Activated naive CD8-positive, alpha-beta T cell treated with anti-CD3 and anti-CD28 coated beads for 36 hours (primary cell): ENCODE measurements around the gene KATNAL1. TPM values are rescaled to one million over a fixed set of nuclear protein-coding genes. Genes with fewer than 3 reads are reported as not detected.

Experiments used
- DNase-seq: peaks from one replicate; pipeline ENCODE4 v3.0.0; 2021
- H3K27ac Mint-ChIP-seq: one replicate; pipeline ENCODE4 v1.8.0; 2022; ENCODE audit warnings: mild to moderate bottlenecking, moderate library complexity, mixed read lengths
- H3K27me3 Mint-ChIP-seq: one replicate; pipeline ENCODE4 v1.8.0; 2022; ENCODE audit warnings: mild to moderate bottlenecking, mixed read lengths
- H3K36me3 Mint-ChIP-seq: one replicate; pipeline ENCODE4 v1.8.0; 2021; ENCODE audit warnings: mild to moderate bottlenecking, mixed read lengths
- H3K4me1 Mint-ChIP-seq: one replicate; pipeline ENCODE4 v1.8.0; 2021; ENCODE audit warnings: mixed read lengths
- H3K4me3 Mint-ChIP-seq: one replicate; pipeline ENCODE4 v1.8.0; 2022; ENCODE audit warnings: mild to moderate bottlenecking, moderate library complexity, mixed read lengths
- H3K9me3 Mint-ChIP-seq: one replicate; pipeline ENCODE4 v1.8.0; 2022; ENCODE audit warnings: mixed read lengths
- total RNA-seq, 2 experiments: library from RNA; stranded (reverse); gene quantifications; one replicate each; pipeline ENCODE4 v1.2.3, GENCODE V29; 2021

KATNAL1 gene
- total RNA-seq, 2 experiments from 2014 or later = 6.7 to 6.9 TPM

DNA sequence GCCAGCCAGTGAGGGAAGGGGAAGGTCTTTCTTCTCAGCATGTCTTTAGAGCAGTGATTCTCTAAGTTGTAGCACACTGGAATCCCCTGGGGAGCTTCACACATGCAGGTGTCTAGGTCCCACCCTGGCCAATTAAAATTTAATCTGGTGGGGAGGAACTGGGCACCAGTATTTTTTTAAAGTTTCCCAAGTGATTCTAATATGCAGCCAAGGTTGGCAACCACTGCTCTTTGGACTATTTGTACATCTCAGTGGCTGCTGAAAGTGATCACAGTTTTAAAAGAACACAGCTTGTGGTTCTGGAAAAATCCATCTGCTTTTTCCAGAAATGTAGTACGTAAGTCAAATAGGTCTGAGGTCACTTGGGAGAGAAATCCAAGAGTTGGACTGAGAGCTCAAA, 10.7 kb upstream of the KATNAL1 start:
- Mint-ChIP-seq H3K27ac (no peak overlapping the region), H3K36me3 (no peaks in the 10 kb centered on the region), H3K4me1 (peaks cover 9% of the 10 kb centered on the region), H3K4me3 (no peak overlapping the region), H3K27me3 (no peaks in the 10 kb centered on the region), H3K9me3 (no peaks in the 10 kb centered on the region)
- DNase-seq = no peak

DNA sequence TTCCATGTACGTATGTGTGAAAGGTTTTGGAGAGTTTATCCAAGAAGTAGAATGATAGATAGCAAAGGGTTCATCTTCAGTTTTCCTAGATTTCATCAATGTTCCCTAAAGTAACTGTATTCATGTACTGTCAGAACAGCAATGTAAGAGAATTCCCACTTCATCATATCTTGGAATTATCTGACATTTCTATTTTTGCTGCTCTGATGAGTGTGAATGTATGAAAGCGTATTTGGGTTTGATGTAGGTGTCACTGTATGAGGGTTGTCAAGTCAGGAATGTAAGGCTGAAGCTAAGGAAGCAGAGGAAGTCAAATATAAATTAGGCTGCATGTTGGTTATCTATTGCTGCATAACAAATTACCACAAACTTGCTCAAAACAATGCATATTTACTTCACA, 7.2 kb upstream of the KATNAL1 start:
- H3K27me3 Mint-ChIP-seq = no peaks in the 10 kb centered on the region

DNA sequence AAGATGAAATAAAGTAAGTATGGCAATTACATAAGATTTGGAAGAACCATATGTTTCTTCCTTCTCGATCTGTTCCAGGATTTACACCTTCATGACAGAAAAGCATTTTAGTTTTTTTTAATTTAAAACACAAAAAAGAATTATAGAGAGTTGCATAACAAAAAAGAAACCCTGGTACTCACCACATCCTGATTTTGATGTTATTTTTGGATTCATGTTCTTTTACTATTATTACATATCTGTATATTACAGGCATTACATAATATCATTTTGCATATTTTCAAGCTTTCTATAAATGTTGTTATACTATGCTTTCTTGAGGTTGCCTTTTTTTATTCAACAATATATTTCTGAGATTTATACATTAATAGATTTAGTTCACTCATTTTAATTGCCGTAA, 6.7 kb upstream of the KATNAL1 start:
- no peak for DNase-seq
- H3K9me3 Mint-ChIP-seq = no peaks in the 10 kb centered on the region
- H3K4me1 Mint-ChIP-seq = peaks cover 11% of the 10 kb centered on the region
- no peaks in the 10 kb centered on the region for H3K36me3 Mint-ChIP-seq
- no peak overlapping the region for H3K4me3 Mint-ChIP-seq
- H3K27me3 Mint-ChIP-seq = no peaks in the 10 kb centered on the region
- no peak overlapping the region for H3K27ac Mint-ChIP-seq

More for the DNA sequence above, 7.2 kb upstream of the KATNAL1 start:
- DNase-seq = no peak
- H3K27ac Mint-ChIP-seq = no peak overlapping the region
- H3K9me3 Mint-ChIP-seq = no peaks in the 10 kb centered on the region
- H3K4me1 Mint-ChIP-seq = peaks cover 11% of the 10 kb centered on the region
- no peaks in the 10 kb centered on the region for H3K36me3 Mint-ChIP-seq
- no peak overlapping the region for H3K4me3 Mint-ChIP-seq

DNA sequence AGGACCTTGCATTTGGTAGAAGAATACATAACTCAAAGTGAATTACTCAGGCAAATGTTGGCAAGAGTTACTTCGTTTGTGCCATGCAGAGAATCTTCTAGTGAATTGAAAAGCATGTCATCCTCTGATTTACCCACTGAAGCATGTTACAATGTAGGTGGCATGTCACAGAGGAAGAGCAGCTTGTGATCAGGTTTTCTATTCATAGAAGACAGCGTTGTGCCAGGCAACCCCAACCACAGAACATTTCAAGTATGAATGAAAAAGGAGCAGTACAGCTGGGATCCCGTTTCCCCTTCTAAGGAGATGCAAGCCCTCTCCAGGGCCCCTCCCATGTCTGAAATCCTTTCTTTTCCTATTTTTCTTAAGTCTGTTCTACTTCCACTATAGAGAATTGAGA, 6.0 kb upstream of the KATNAL1 start:
- H3K27ac Mint-ChIP-seq = no peak overlapping the region
- no peak overlapping the region for H3K4me3 Mint-ChIP-seq
- no peaks in the 10 kb centered on the region for H3K9me3 Mint-ChIP-seq
- DNase-seq = no peak
- peaks cover 18% of the 10 kb centered on the region for H3K4me1 Mint-ChIP-seq
- no peaks in the 10 kb centered on the region for H3K27me3 Mint-ChIP-seq
- H3K36me3 Mint-ChIP-seq = no peaks in the 10 kb centered on the region

GRCh38 chr13:30312904-30313303, 5.6 kb upstream of the KATNAL1 start:
- Mint-ChIP-seq H3K27ac (no peak overlapping the region), H3K36me3 (no peaks in the 10 kb centered on the region), H3K4me3 (no peak overlapping the region), H3K9me3 (no peaks in the 10 kb centered on the region), H3K4me1 (peaks cover 20% of the 10 kb centered on the region), H3K27me3 (no peaks in the 10 kb centered on the region)
- no peak for DNase-seq

GRCh38 chr13:30308548-30308947, 1.2 kb upstream of the KATNAL1 start:
- Mint-ChIP-seq H3K9me3 (no peaks in the 10 kb centered on the region), H3K27ac (peak overlapping the region; percentile 8), H3K4me3 (no peak overlapping the region)

DNA sequence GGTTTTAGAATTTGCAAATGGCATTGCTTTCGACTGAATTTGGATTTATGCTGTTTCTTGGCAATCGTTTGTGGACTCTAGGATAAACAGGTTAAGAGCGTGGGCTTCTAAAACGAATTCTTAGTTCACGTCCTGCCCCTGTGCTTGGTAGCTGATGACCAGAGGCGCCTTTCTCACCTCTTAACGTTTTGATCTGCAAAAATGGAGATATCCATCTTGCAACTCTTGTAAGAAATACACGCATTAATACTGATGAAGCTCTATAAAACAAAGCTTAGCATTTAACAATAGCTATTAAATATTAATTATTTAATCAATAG, 580 bp upstream of the KATNAL1 start:
- Mint-ChIP-seq H3K9me3 (no peaks in the 10 kb centered on the region), H3K27me3 (no peaks in the 10 kb centered on the region), H3K36me3 (no peaks in the 10 kb centered on the region), H3K27ac (no peak overlapping the region), H3K4me1 (peaks cover 12% of the 10 kb centered on the region), H3K4me3 (peak overlapping the region; percentile 82)
- DNase-seq = no peak

More at GRCh38 chr13:30308548-30308947, 1.2 kb upstream of the KATNAL1 start:
- no peaks in the 10 kb centered on the region for H3K27me3 Mint-ChIP-seq
- DNase-seq = no peak
- H3K36me3 Mint-ChIP-seq = no peaks in the 10 kb centered on the region
- H3K4me1 Mint-ChIP-seq = peaks cover 17% of the 10 kb centered on the region

DNA sequence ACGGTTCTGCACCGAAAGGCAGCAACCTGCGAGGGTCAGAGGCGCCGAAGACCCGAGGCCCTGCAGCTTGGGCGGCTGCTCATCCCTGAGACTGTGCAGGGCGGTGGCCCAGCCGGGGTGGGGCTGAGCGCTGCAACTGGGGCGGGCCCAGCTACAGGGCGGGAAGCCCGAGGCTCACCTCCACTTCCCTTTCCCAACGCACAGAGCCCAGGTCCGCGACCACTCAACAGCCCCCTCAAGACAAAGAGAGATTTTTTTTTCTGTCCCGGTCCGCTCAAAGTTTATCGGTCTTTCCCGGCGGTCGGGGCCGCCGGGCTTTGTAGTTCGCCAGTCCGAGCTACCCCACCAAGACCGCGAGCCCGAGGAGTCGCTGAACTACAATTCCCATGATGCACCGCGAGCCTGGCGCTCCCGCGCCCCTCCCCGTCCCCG, 573 bp downstream of the KATNAL1 start:
- H3K4me3 Mint-ChIP-seq = peak overlapping the region; percentile 82

GRCh38 chr13:30305456-30305970, 1.8 kb downstream of the KATNAL1 start:
- no peak for DNase-seq
- Mint-ChIP-seq H3K4me3 (no peak overlapping the region), H3K36me3 (no peaks in the 10 kb centered on the region), H3K27ac (peak overlapping the region; percentile 12), H3K4me1 (peaks cover 12% of the 10 kb centered on the region), H3K27me3 (no peaks in the 10 kb centered on the region), H3K9me3 (no peaks in the 10 kb centered on the region)

More for the DNA sequence above, 573 bp downstream of the KATNAL1 start:
- H3K27ac Mint-ChIP-seq = peak overlapping the region; percentile 70
- no peaks in the 10 kb centered on the region for H3K36me3 Mint-ChIP-seq
- peaks cover 12% of the 10 kb centered on the region for H3K4me1 Mint-ChIP-seq
- peak; percentile 89 for DNase-seq
- no peaks in the 10 kb centered on the region for H3K9me3 Mint-ChIP-seq
- H3K27me3 Mint-ChIP-seq = no peaks in the 10 kb centered on the region

- Mint-ChIP-seq H3K4me1 (peaks cover 4% of the 10 kb centered on the region), H3K4me3 (no peak overlapping the region), H3K9me3 (no peaks in the 10 kb centered on the region), H3K27ac (no peak overlapping the region), H3K27me3 (no peaks in the 10 kb centered on the region), H3K36me3 (no peaks in the 10 kb centered on the region)
- DNase-seq = no peak
Measured at GRCh38 chr13:30303269-30303668, 4.1 kb downstream of the KATNAL1 start.

DNA sequence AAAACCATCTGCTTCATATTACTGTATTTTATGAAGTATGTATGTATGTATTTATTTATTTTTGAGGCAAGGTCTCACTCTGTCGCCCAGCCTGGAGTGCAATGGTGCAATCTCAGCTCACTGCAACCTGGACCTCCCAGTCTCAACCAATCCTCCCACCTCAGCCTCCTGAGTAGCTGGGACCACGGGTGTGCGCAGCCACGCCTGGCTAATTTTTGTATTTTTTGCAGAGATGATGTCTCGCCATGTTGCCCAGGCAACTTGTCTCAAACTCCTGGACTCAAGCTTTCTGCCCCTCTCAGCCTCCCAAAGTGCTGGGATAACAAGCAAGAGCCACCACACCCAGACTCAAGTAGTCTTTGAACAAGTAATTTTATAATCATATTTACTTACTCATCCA, 5.5 kb downstream of the KATNAL1 start:
- Mint-ChIP-seq H3K36me3 (no peaks in the 10 kb centered on the region), H3K9me3 (no peaks in the 10 kb centered on the region), H3K4me1 (peaks cover 2% of the 10 kb centered on the region), H3K27me3 (no peaks in the 10 kb centered on the region), H3K27ac (no peak overlapping the region), H3K4me3 (no peak overlapping the region)
- DNase-seq = no peak

- DNase-seq = no peak
- Mint-ChIP-seq H3K4me3 (no peak overlapping the region), H3K36me3 (no peaks in the 10 kb centered on the region), H3K27ac (no peak overlapping the region), H3K4me1 (peaks cover 2% of the 10 kb centered on the region), H3K9me3 (no peaks in the 10 kb centered on the region), H3K27me3 (no peaks in the 10 kb centered on the region)
Measured at GRCh38 chr13:30300596-30300995, 6.8 kb downstream of the KATNAL1 start.

DNA sequence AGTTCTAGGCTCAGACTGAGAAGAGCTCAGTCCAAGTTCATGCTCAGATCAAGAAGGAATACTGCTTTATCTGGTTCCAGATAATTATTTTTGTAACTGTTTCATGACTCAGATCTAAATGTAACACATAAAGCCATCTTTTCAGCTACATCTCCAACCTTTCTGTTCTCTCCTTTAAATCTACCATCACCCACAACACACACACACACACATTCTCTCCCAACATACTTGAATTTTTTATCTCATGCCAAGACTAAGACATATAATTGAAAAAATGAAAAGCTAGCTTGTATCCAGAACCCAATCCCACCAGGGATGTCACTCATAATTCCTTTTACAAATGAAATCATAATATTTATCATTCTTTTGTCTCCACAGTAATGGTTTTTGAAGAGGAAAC, 7.6 kb downstream of the KATNAL1 start:
- no peak overlapping the region for H3K27ac Mint-ChIP-seq
- H3K4me3 Mint-ChIP-seq = no peak overlapping the region
- no peak for DNase-seq
- peaks cover 2% of the 10 kb centered on the region for H3K4me1 Mint-ChIP-seq
- H3K27me3 Mint-ChIP-seq = no peaks in the 10 kb centered on the region
- H3K9me3 Mint-ChIP-seq = no peaks in the 10 kb centered on the region
- H3K36me3 Mint-ChIP-seq = no peaks in the 10 kb centered on the region

GRCh38 chr13:30295116-30295515, 12.2 kb downstream of the KATNAL1 start:
- DNase-seq = no peak
- Mint-ChIP-seq H3K27ac (no peak overlapping the region), H3K4me3 (no peak overlapping the region), H3K27me3 (peaks cover 3% of the 10 kb centered on the region), H3K9me3 (no peaks in the 10 kb centered on the region), H3K4me1 (peaks cover 6% of the 10 kb centered on the region), H3K36me3 (peaks cover 1% of the 10 kb centered on the region)

- peaks cover 3% of the 10 kb centered on the region for H3K27me3 Mint-ChIP-seq
- H3K4me1 Mint-ChIP-seq = peaks cover 6% of the 10 kb centered on the region
- H3K4me3 Mint-ChIP-seq = no peak overlapping the region
- no peaks in the 10 kb centered on the region for H3K9me3 Mint-ChIP-seq
- H3K36me3 Mint-ChIP-seq = peaks cover 1% of the 10 kb centered on the region
- H3K27ac Mint-ChIP-seq = no peak overlapping the region
- DNase-seq = no peak
Measured at GRCh38 chr13:30294004-30294403, 13.3 kb downstream of the KATNAL1 start.

DNA sequence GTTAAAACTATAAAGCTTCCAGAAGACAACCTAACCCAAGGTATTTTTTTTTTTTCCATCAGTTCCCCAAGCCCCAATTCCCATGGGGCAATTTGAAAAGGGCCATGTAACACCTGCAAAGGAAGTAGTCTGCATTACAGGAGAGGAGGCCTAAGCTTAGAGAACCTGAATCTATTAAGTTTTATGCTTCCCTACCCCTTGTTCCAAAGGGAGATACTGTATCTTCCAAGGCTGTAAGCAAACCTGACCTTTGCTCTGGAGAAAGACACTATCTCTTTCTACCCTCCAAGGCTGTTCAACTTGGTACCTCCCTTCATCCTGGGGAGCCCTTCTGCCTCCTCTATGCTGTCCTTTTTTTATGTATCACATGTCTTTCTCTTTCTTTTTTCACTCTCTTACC, 15.0 kb downstream of the KATNAL1 start:
- DNase-seq = no peak
- Mint-ChIP-seq H3K9me3 (no peaks in the 10 kb centered on the region), H3K27ac (no peak overlapping the region), H3K4me1 (peaks cover 6% of the 10 kb centered on the region), H3K36me3 (peaks cover 1% of the 10 kb centered on the region), H3K27me3 (peaks cover 3% of the 10 kb centered on the region), H3K4me3 (no peak overlapping the region)
